Keratinocyte (primary cell): ENCODE measurements around the gene TRAPPC6A. TPM values are rescaled to one million over a fixed set of nuclear protein-coding genes. Genes with fewer than 3 reads are reported as not detected.

Experiments used
- DNase-seq: peaks from one replicate; pipeline ENCODE4 v3.0.0-alpha.2; 2011; ENCODE audit warnings: low read depth, missing footprints, low spot score
- FAIRE-seq: peaks from 2 replicates; lab custom pipeline; 2011; peaks lifted over from hg19 to GRCh38; lab: Jason Lieb, UNC
- H2AFZ ChIP-seq: 2 replicates; pipeline ENCODE4 v1.6.0; 2012; ENCODE audit warnings: low read length, control low read depth, inconsistent platforms; ENCODE audit not compliant: control insufficient read depth
- H3K27ac ChIP-seq: 2 replicates; pipeline ENCODE4 v1.5.1; 2011; ENCODE audit warnings: low read length; ENCODE audit not compliant: control insufficient read depth, insufficient read depth
- H3K27me3 ChIP-seq: 3 replicates; pipeline ENCODE4 v1.6.0; 2011; ENCODE audit warnings: low read length; ENCODE audit not compliant: control insufficient read depth, insufficient read depth; ENCODE audit errors: extremely low read depth
- H3K36me3 ChIP-seq, 2 experiments: 2 replicates in 1 of 2; 3 replicates in 1 of 2; pipeline ENCODE4 v1.5.1; 2011; ENCODE audit warnings: low read length in 2 of 2, mild to moderate bottlenecking in 1 of 2; ENCODE audit not compliant: control insufficient read depth in 2 of 2, insufficient read depth in 2 of 2; ENCODE audit errors: extremely low read depth in 1 of 2
- H3K4me1 ChIP-seq: 3 replicates; pipeline ENCODE4 v1.5.1; 2011; ENCODE audit warnings: low read length; ENCODE audit not compliant: control insufficient read depth, insufficient read depth; ENCODE audit errors: extremely low read depth
- H3K4me2 ChIP-seq: 3 replicates; pipeline ENCODE4 v1.6.0; 2011; ENCODE audit warnings: low read depth, low read length; ENCODE audit not compliant: control insufficient read depth, insufficient read depth; ENCODE audit errors: extremely low read depth
- H3K4me3 ChIP-seq, 3 experiments: fragments of 200-600 bp in 1 of 3; sonication (generic) in 1 of 3; 2 replicates in 2 of 3; 3 replicates in 1 of 3; pipeline ENCODE4 v1.5.1; 2011 to 2016; ENCODE audit warnings: low read length in 3 of 3, mild to moderate bottlenecking in 3 of 3, control low read depth in 2 of 3, inconsistent platforms in 1 of 3, low read depth in 1 of 3, mixed read lengths in 1 of 3, mixed run types in 1 of 3, moderate library complexity in 1 of 3; ENCODE audit not compliant: control insufficient read depth in 2 of 3, insufficient read depth in 2 of 3; ENCODE audit errors: extremely low read depth in 1 of 3
- H3K79me2 ChIP-seq: 2 replicates; pipeline ENCODE4 v1.6.0; 2012; ENCODE audit warnings: low read length; ENCODE audit not compliant: control insufficient read depth, insufficient read depth
- H3K9ac ChIP-seq: 3 replicates; pipeline ENCODE4 v1.6.0; 2011; ENCODE audit warnings: low read length; ENCODE audit not compliant: control insufficient read depth, insufficient read depth; ENCODE audit errors: extremely low read depth
- H3K9me1 ChIP-seq: 3 replicates; pipeline ENCODE4 v1.6.0; 2011; ENCODE audit warnings: low read length; ENCODE audit not compliant: control insufficient read depth, insufficient read depth; ENCODE audit errors: extremely low read depth
- H3K9me3 ChIP-seq: 2 replicates; pipeline ENCODE4 v1.5.1; 2012; ENCODE audit warnings: low read depth, low read length; ENCODE audit not compliant: control insufficient read depth
- H4K20me1 ChIP-seq: 3 replicates; pipeline ENCODE4 v1.6.0; 2011; ENCODE audit warnings: low read length; ENCODE audit not compliant: control insufficient read depth, insufficient read depth; ENCODE audit errors: extremely low read depth
- EZH2 ChIP-seq: IDR thresholded peaks from one replicate; pipeline ENCODE4 v1.6.1; 2012; ENCODE audit warnings: inconsistent platforms, mild to moderate bottlenecking, low read length, moderate library complexity
- dilution Hi-C: fragments of 300-500 bp; cut with MboI; formaldehyde crosslinking; loops from one replicate; pipeline ENCODE4 v1.7.0; 2020; ENCODE audit warnings: low sequenced_read_pairs; ENCODE audit not compliant: extremely low pct_ligation_motif_present
- polyA plus RNA-seq, 5 experiments: library from polyadenylated mRNA; depleted of rRNA in 3 of 5; stranded (reverse) in 3 of 5; stranded (forward) in 1 of 5; unstranded in 1 of 5; fragments of >200 nt; gene quantifications; 1 replicate in 1 of 5; 2 replicates in 3 of 5; 3 replicates in 1 of 5; pipeline versions ENCODE4 v1.2.1 to v1.2.3, GENCODE V29; 2011 to 2012; ENCODE audit warnings: missing spikeins in 2 of 5, low read depth in 1 of 5, low replicate concordance in 1 of 5
- TF ChIP-seq, protein P1 (sequence below), 3 experiments: IDR thresholded peaks in 1 of 3; conservative IDR thresholded peaks in 1 of 3; optimal IDR thresholded peaks in 1 of 3; 2 replicates in 2 of 3; 3 replicates in 1 of 3; pipeline versions ENCODE3 to v1.5.1; 2011; ENCODE audit warnings: low read length in 3 of 3, mild to moderate bottlenecking in 3 of 3, moderate library complexity in 2 of 3, control low read depth in 1 of 3, inconsistent platforms in 1 of 3; ENCODE audit not compliant: insufficient read depth in 2 of 3; ENCODE audit errors: extremely low read depth in 1 of 3

TRAPPC6A gene
- polyA plus RNA-seq, 1 donor (not counting 4 experiments of a cell fraction or from before 2014, with no cell fraction given) = 4.7 TPM

DNA sequence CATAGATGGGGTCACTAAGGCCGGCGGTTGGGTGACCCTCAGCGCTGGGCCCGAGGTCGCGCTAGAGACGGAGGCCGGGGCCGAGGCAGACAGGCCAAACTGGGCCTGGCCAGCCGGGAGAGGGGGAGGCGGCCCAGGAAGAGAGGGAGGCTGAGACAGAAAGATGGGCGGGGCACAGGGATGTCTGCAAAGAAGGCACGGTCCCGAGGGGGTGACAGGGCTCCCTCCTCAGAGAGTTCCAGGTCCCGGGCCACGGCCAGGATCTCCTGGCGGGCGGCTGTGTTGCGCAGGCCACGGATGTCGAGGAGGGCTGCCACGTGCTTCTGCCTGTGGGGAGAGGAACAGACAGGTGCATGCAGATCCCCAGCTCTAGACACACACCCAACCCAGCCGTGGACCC, 35.0 kb upstream of the TRAPPC6A start:
- Histone ChIP-seq H3K4me2 (no peak overlapping the region), H3K4me1 (peaks cover 17% of the 10 kb centered on the region), H3K27me3 (no peaks in the 10 kb centered on the region), H3K9ac (no peak overlapping the region), H3K9me3 (no peaks in the 10 kb centered on the region), H3K27ac (no peak overlapping the region), H2AFZ (no peak overlapping the region), H3K9me1 (no peaks in the 10 kb centered on the region), H3K4me3 (no peak overlapping the region), H3K79me2 (no peaks in the 10 kb centered on the region), H4K20me1 (no peaks in the 10 kb centered on the region), H3K36me3 (no peaks in the 10 kb centered on the region)
- dilution Hi-C loops = no loop called here
- no peak for DNase-seq
- FAIRE-seq = no peak
- TF ChIP-seq, protein P1, sequence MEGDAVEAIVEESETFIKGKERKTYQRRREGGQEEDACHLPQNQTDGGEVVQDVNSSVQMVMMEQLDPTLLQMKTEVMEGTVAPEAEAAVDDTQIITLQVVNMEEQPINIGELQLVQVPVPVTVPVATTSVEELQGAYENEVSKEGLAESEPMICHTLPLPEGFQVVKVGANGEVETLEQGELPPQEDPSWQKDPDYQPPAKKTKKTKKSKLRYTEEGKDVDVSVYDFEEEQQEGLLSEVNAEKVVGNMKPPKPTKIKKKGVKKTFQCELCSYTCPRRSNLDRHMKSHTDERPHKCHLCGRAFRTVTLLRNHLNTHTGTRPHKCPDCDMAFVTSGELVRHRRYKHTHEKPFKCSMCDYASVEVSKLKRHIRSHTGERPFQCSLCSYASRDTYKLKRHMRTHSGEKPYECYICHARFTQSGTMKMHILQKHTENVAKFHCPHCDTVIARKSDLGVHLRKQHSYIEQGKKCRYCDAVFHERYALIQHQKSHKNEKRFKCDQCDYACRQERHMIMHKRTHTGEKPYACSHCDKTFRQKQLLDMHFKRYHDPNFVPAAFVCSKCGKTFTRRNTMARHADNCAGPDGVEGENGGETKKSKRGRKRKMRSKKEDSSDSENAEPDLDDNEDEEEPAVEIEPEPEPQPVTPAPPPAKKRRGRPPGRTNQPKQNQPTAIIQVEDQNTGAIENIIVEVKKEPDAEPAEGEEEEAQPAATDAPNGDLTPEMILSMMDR (optimal IDR thresholded peaks at IDR 0.05 in 1 of 3, IDR thresholded peaks at IDR 0.05 in 1 of 3, conservative IDR thresholded peaks at IDR 0.05 in 1 of 3; ENCODE audit: extremely low read depth in 1 of 3, insufficient read depth in 2 of 3, low read length in 3 of 3) = no peak
- no peak for TF ChIP-seq EZH2

DNA sequence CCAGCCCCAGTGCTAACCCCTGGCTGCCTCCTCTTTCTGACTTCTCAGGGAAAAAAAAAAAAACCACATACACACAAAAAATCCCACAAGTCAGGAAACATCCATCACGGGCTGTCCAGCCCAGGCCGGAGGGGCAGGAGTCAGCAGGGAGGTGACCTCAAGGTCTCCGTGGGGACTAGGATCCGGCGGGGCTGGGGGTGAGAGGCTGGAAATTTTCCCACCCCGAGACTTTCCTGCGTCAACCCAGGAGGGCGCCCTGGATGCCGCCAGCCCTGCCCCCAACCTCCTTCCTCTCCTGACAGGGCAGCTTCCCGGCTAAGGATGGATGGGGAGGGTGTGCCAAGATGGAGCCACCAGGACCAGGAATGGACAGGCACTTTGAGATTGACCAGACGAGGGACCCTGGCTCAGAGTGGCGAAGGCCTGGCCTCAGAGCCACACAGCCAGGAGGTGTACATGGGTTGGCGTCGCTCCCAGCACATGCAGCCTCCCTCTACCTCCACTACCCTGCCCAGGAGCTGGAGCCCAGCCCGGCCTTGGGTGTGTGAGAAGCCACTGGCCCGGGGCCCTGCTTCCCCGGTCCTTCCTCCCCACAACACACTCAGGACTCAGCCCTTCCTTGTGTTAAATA, 33.8 kb upstream of the TRAPPC6A start:
- no peaks in the 10 kb centered on the region for H3K27me3 ChIP-seq
- no peaks in the 10 kb centered on the region for H3K9me3 ChIP-seq
- no peaks in the 10 kb centered on the region for H3K9me1 ChIP-seq
- H3K36me3 ChIP-seq = no peaks in the 10 kb centered on the region
- no peaks in the 10 kb centered on the region for H4K20me1 ChIP-seq
- peak; percentile 23 for FAIRE-seq
- H2AFZ ChIP-seq = peak overlapping the region; percentile 67
- H3K4me1 ChIP-seq = peaks cover 17% of the 10 kb centered on the region
- no peak for DNase-seq
- TF ChIP-seq, protein P1 (optimal IDR thresholded peaks at IDR 0.05 in 1 of 3, IDR thresholded peaks at IDR 0.05 in 1 of 3, conservative IDR thresholded peaks at IDR 0.05 in 1 of 3; ENCODE audit: extremely low read depth in 1 of 3, insufficient read depth in 2 of 3, low read length in 3 of 3) = no peak
- no peak for TF ChIP-seq EZH2
- no peak overlapping the region for H3K4me2 ChIP-seq
- H3K9ac ChIP-seq = no peak overlapping the region
- H3K4me3 ChIP-seq = no peak overlapping the region
- no peak overlapping the region for H3K27ac ChIP-seq
- H3K79me2 ChIP-seq = no peaks in the 10 kb centered on the region
- dilution Hi-C loops = no loop called here
